Glomerular visceral epithelial cell (primary cell): ENCODE measurements around the gene GRIN2C.

Source experiments
- DNase-seq: peaks from one replicate; pipeline ENCODE4 v3.0.0-alpha.2; 2016; ENCODE audit errors: extremely low spot score

GRIN2C gene

GRCh38 chr17:74864297-74864865 is 4.7 kb upstream of the GRIN2C start:
- DNase-seq, result no peak

- DNase-seq, result no peak
Observed at GRCh38 chr17:74863420-74864296, 4.0 kb upstream of the GRIN2C start.

- no peak for DNase-seq
Observed at GRCh38 chr17:74862919-74863318, 3.2 kb upstream of the GRIN2C start.

GRCh38 chr17:74862108-74862901 is 2.6 kb upstream of the GRIN2C start:
- peak; percentile 26 for DNase-seq

GRCh38 chr17:74861662-74862107 is 2.0 kb upstream of the GRIN2C start:
- no peak for DNase-seq

GRCh38 chr17:74860872-74861661 is 1.4 kb upstream of the GRIN2C start:
- no peak for DNase-seq

GRCh38 chr17:74860229-74860871 is 665 bp upstream of the GRIN2C start:
- no peak for DNase-seq

- DNase-seq, result no peak
Observed at GRCh38 chr17:74858672-74859458, 820 bp downstream of the GRIN2C start.

- DNase-seq, result no peak
Observed at GRCh38 chr17:74857191-74857590, 2.5 kb downstream of the GRIN2C start.

- DNase-seq, result no peak
Observed at GRCh38 chr17:74856112-74856511, 3.6 kb downstream of the GRIN2C start.

GRCh38 chr17:74855323-74855722 is 4.4 kb downstream of the GRIN2C start:
- no peak for DNase-seq

- DNase-seq, result no peak
Observed at GRCh38 chr17:74854792-74855191, 4.9 kb downstream of the GRIN2C start.

GRCh38 chr17:74853669-74854068 is 6.0 kb downstream of the GRIN2C start:
- DNase-seq, result no peak

GRCh38 chr17:74853048-74853397 is 6.7 kb downstream of the GRIN2C start:
- no peak for DNase-seq

GRCh38 chr17:74852237-74853047 is 7.2 kb downstream of the GRIN2C start:
- DNase-seq, result no peak

- DNase-seq, result no peak
Observed at GRCh38 chr17:74851612-74852236, 8.0 kb downstream of the GRIN2C start.

GRCh38 chr17:74850914-74851313 is 8.8 kb downstream of the GRIN2C start:
- no peak for DNase-seq

- DNase-seq, result no peak
Observed at GRCh38 chr17:74850310-74850709, 9.4 kb downstream of the GRIN2C start.
